NCI-H128 (cell line): ENCODE results near the gene PHLPP1.
A peak's percentile ranks its signal among the peaks of the same experiment; 100 is the strongest.

Experiments used
- DNase-seq: peaks from one replicate; lab custom pipeline; 2025; ENCODE audit not compliant: unreplicated experiment; lab: John Stamatoyannopoulos, UW

Gene PHLPP1

GRCh38 chr18:62999392-62999791, 284.1 kb downstream of the PHLPP1 start:
- no peak for DNase-seq

- no peak for DNase-seq
Observed at GRCh38 chr18:62999921-63000320, 284.6 kb downstream of the PHLPP1 start.

GRCh38 chr18:63000839-63001238, 285.5 kb downstream of the PHLPP1 start:
- no peak for DNase-seq

GRCh38 chr18:63001861-63002260, 286.5 kb downstream of the PHLPP1 start:
- no peak for DNase-seq

GRCh38 chr18:63002305-63002704, 287.0 kb downstream of the PHLPP1 start:
- DNase-seq = no peak

DNA sequence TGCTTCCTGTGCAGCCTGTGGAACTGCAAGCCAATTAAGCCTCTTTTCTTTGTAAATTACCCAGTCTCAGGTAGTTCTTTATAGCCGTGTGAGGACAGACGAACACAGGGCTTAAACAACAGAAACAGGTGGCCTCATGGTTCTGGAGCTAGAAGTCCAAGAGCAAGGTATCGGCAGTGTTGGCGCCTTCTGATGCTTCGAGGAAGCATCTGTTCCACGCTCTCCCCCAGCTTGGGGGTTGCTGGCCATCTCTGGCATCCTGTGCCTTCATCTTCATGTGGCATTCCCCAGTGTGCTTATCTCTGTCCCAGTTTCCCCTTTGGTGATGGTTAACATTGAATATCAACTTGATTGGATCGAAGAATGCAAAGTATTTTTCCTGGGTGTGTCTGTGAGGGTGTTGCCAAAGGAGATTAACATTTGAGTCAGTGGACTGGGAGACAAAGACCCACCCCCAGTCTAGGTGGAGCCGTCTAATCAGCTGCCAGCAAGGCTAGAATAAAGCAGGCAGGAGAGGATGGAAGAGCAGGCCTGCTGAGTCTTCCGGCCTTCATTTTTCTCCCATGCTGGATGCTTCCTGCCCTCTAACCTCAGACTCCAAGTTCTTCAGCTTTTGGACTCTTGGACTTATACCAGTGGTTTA, 287.6 kb downstream of the PHLPP1 start:
- DNase-seq = no peak

- DNase-seq = no peak
Observed at GRCh38 chr18:63003899-63004298, 288.6 kb downstream of the PHLPP1 start.

DNA sequence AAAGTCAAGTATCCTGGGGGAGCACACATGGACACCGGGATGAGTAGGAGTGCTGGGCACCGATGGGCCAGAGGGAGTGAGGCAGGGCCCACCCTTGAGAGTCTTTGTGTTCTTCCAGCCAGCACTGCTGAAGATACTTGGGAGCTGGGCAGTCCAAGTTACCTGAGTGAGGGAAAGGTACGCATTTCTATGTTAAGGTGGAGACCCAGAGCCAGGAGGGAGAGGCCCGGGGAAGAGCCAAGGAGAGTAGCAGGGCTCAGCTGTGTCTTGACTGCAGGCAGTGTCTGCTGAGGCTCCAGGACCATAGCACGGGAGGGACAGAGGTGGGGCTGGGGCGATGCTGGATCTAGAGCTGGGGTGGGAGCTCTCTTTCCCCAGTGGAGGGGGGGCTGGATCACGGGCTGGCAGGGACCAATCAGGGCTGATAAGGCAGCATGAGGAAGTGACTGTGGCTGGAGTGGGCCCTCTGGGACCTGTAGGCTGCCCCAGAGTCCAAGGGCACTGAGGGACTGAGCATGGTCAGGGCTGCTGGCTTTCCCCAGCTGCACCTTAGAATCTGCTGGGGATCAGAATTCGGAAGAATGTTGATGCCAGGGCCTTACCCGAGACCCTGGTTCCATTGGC, 289.2 kb downstream of the PHLPP1 start:
- DNase-seq = no peak

DNA sequence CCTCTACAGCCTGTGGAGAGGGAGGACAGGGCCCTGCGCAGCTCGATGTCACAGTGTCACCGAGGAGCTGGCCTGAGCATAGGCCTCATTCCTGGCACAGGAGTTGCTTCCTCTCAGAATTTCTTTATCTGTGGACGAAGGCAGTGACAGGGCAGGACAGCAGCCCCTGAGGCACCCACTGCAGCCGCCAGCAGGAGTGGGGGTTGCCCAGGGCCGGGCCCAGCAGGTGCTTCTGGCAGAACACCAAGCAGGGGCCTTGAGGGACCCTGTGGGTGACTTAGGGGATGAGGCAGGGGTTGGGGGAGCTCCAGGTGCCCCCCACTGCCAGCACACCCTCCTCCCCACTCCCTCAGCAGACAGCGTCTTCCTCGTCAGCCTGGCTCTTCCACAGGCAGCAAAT, 290.0 kb downstream of the PHLPP1 start:
- no peak for DNase-seq

- DNase-seq = no peak
Observed at GRCh38 chr18:63007231-63007630, 291.9 kb downstream of the PHLPP1 start.

GRCh38 chr18:63016270-63016669, 300.9 kb downstream of the PHLPP1 start:
- peak; percentile 41 for DNase-seq

- DNase-seq = no peak
Observed at GRCh38 chr18:63017076-63017475, 301.7 kb downstream of the PHLPP1 start.

DNA sequence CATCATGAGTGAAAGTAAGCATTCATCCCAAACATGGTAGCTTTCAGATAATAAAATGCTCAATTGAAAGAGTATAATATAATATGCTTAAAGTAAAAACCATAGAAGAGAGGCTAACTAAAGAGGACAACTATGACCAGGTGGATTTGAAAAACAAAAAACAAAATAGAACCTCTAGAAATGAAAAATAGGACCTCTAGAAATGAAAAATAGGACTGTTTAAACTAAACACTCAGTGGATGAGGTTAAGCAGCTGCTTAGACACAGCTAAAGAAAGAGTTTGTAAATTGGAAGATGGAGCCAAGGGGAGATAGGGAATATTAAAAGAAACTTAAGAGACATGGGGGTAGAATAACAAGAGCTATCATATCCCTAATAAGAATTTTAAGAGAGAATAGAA, 302.6 kb downstream of the PHLPP1 start:
- no peak for DNase-seq

- no peak for DNase-seq
Observed at GRCh38 chr18:63022429-63023022, 307.2 kb downstream of the PHLPP1 start.

DNA sequence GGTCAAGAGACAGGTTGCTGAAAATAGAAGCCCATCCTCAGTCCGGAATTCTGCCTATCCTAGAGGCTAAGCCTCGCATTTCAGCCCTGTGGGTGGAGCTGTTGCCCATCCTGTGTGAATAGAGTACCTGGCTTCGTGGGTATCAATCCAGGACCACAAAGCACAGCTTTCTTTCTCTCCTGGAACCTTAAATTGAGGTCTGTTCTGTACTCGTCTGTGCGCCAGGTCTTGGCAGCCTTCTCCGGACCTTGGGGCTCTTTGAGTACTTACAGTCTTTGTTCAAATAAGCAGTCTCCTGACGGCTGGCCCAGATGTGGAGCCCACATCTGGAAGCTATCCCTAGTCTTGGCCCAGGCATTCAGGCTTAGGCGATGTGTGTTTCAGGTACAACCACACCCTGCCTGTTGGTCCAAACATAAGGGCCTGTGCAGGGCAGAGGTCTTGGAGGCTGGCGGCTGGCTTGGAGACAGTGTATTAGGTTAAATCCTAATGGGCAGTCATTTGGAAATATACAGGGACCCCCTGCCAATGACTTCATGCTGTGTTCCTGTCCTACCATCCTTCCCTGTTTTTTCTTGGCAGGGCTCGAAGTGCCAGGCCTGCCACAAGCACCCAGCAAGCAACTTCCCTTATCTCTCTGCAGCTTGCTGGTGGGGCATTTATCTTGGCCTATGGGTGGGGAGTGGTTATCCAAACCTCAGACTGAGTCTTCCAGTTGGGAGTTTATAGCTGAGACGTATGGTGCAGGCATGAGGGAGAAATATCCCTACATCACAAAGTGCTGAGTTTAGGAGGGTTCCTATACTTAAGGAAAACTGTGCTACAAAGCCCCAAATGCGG, 310.1 kb downstream of the PHLPP1 start:
- DNase-seq = no peak

- DNase-seq = no peak
Observed at GRCh38 chr18:63028380-63028779, 313.0 kb downstream of the PHLPP1 start.
